Right forelimb (tissue), 1 donor: Measurements from ENCODE around the gene CTRB1.

Experiments used
- DNase-seq: peaks from one replicate; pipeline ENCODE4 v3.0.0-alpha.2; 2018

The CTRB1 gene

GRCh38 chr16:75273054-75273925 lies 54.5 kb downstream of the CTRB1 start:
- DNase-seq = no peak
